ENCODE measurements around the gene PKNOX1.
A peak's percentile ranks its signal among the peaks of the same experiment; 100 is the strongest.
"Not testable (repeated sequence)": the region's sequence is repeated elsewhere in the genome, so short reads cannot be mapped to it uniquely, and the experiment has no call there.

Gene PKNOX1

GRCh38 chr21:42989816-42990650 is 15.7 kb downstream of the PKNOX1 start:
- no peak for DNase-seq (ENCODE audit: low read depth)
- no peak for TF ChIP-seq CTCF (conservative IDR thresholded peaks at IDR 0.05; ENCODE audit: low read depth, low read length)
- H3K4me3 ChIP-seq (ENCODE audit: low read length), result no peak overlapping the region

- no peak for DNase-seq (ENCODE audit: low read depth)
- no peak for TF ChIP-seq CTCF (conservative IDR thresholded peaks at IDR 0.05; ENCODE audit: low read depth, low read length)
- H3K4me3 ChIP-seq (ENCODE audit: low read length), result no peak overlapping the region
These were observed 17.8 kb downstream of the PKNOX1 start for GRCh38 chr21:42991992-42992740.

- TF ChIP-seq CTCF (conservative IDR thresholded peaks at IDR 0.05; ENCODE audit: low read depth, low read length), result no peak
- DNase-seq (ENCODE audit: low read depth), result no peak
- H3K4me3 ChIP-seq (ENCODE audit: low read length), result no peak overlapping the region
These were observed 18.8 kb downstream of the PKNOX1 start for GRCh38 chr21:42993051-42993712.

- H3K4me3 ChIP-seq (ENCODE audit: low read length), result no peak overlapping the region
- no peak for TF ChIP-seq CTCF (conservative IDR thresholded peaks at IDR 0.05; ENCODE audit: low read depth, low read length)
- DNase-seq (ENCODE audit: low read depth), result peak; percentile 89
These were observed 22.7 kb downstream of the PKNOX1 start for GRCh38 chr21:42997053-42997452.

- not testable (repeated sequence) for H3K4me3 ChIP-seq (ENCODE audit: low read length); DNase-seq (ENCODE audit: low read depth)
These were observed 23.6 kb downstream of the PKNOX1 start for GRCh38 chr21:42997983-42998382.

- H3K4me3 ChIP-seq (ENCODE audit: low read length); DNase-seq (ENCODE audit: low read depth): not testable (repeated sequence)
These were observed 24.8 kb downstream of the PKNOX1 start for GRCh38 chr21:42999152-42999551.

GRCh38 chr21:43000041-43000440 is 25.7 kb downstream of the PKNOX1 start:
- not testable (repeated sequence) for H3K4me3 ChIP-seq (ENCODE audit: low read length); DNase-seq (ENCODE audit: low read depth)

GRCh38 chr21:43001316-43001715 is 27.0 kb downstream of the PKNOX1 start:
- TF ChIP-seq CTCF (conservative IDR thresholded peaks at IDR 0.05; ENCODE audit: low read depth, low read length), result no peak

More at GRCh38 chr21:43001316-43001715, 27.0 kb downstream of the PKNOX1 start:
- no peak for DNase-seq (ENCODE audit: low read depth)
- no peak overlapping the region for H3K4me3 ChIP-seq (ENCODE audit: low read length)
